ENCODE results near the gene LCE1A.

- TF ChIP-seq FOXM1 (IDR thresholded peaks at IDR 0.05; ENCODE audit: borderline replicate concordance) (no peak), ZNF384 (IDR thresholded peaks at IDR 0.05) (no peak), SP1 (IDR thresholded peaks at IDR 0.05) (no peak), NFRKB (IDR thresholded peaks at IDR 0.05) (no peak), ARNT (IDR thresholded peaks at IDR 0.05) (no peak), PKNOX1 (IDR thresholded peaks at IDR 0.05) (no peak), FOXA1 (IDR thresholded peaks at IDR 0.05) (no peak), FOXK2 (IDR thresholded peaks at IDR 0.05) (no peak), CTBP1 (IDR thresholded peaks at IDR 0.05; ENCODE audit: borderline replicate concordance) (no peak), HDGF (IDR thresholded peaks at IDR 0.05; ENCODE audit: borderline replicate concordance) (no peak)
These were observed 44.2 kb upstream of the LCE1A start for GRCh38 chr1:152783095-152783494.

Measured in HEK293T (cell line).